Endodermal cell (in vitro differentiated cells): ENCODE data around the gene BCL7A. TPM values are rescaled to one million over a fixed set of nuclear protein-coding genes. Genes with fewer than 3 reads are reported as not detected.
A peak's percentile ranks its signal among the peaks of the same experiment; 100 is the strongest.

Source experiments
- DNase-seq: peaks from one replicate; pipeline ENCODE4 v3.0.0-alpha.2; 2017
- H3K27ac ChIP-seq: 2 replicates; pipeline ENCODE4 v1.5.1; 2013; ENCODE audit warnings: mild to moderate bottlenecking, low read depth, low read length, moderate library complexity
- H3K27me3 ChIP-seq: 2 replicates; pipeline ENCODE4 v1.6.1; 2013; ENCODE audit warnings: mild to moderate bottlenecking, low read length, moderate library complexity; ENCODE audit not compliant: insufficient read depth, control insufficient read depth, poor library complexity, severe bottlenecking
- H3K36me3 ChIP-seq: 2 replicates; pipeline ENCODE4 v1.7.0; 2013; ENCODE audit warnings: mild to moderate bottlenecking, low read length, moderate library complexity; ENCODE audit not compliant: control insufficient read depth, insufficient read depth
- H3K4me1 ChIP-seq: one replicate; pipeline ENCODE4 v1.7.0; 2013; ENCODE audit warnings: low read length; ENCODE audit not compliant: control insufficient read depth, insufficient read depth
- H3K4me3 ChIP-seq: 2 replicates; pipeline ENCODE4 v1.5.1; 2013; ENCODE audit warnings: mild to moderate bottlenecking, low read length, moderate library complexity
- H3K9ac ChIP-seq: 2 replicates; pipeline ENCODE4 v1.6.1; 2013; ENCODE audit warnings: mild to moderate bottlenecking, low read length, moderate library complexity; ENCODE audit not compliant: poor library complexity, severe bottlenecking; ENCODE audit errors: extremely low read depth
- H3K9me3 ChIP-seq: 2 replicates; pipeline ENCODE4 v1.6.1; 2013; ENCODE audit warnings: mild to moderate bottlenecking, low read length, moderate library complexity; ENCODE audit not compliant: control insufficient read depth
- H3K27ac Mint-ChIP-seq: 2 replicates; pipeline ENCODE4 v1.8.0; 2020; ENCODE audit warnings: mixed read lengths
- H3K27me3 Mint-ChIP-seq: 2 replicates; pipeline ENCODE4 v1.8.0; 2021; ENCODE audit warnings: mild to moderate bottlenecking, mixed read lengths; ENCODE audit not compliant: insufficient read depth
- H3K36me3 Mint-ChIP-seq: 2 replicates; pipeline ENCODE4 v1.8.0; 2020; ENCODE audit warnings: low read depth, mixed read lengths
- H3K4me1 Mint-ChIP-seq: 2 replicates; pipeline ENCODE4 v1.8.0; 2020; ENCODE audit warnings: mixed read lengths
- H3K4me3 Mint-ChIP-seq: 2 replicates; pipeline ENCODE4 v1.8.0; 2020; ENCODE audit warnings: mild to moderate bottlenecking, moderate library complexity, mixed read lengths
- H3K9me3 Mint-ChIP-seq: 2 replicates; pipeline ENCODE4 v1.8.0; 2020; ENCODE audit warnings: mild to moderate bottlenecking, mixed read lengths
- CTCF ChIP-seq: fragments of 200-600 bp; sonication (generic); conservative IDR thresholded peaks from 2 replicates; pipeline ENCODE4 v1.5.0; 2021; ENCODE audit warnings: antibody characterized with exemption, mild to moderate bottlenecking
- WGBS, 2 experiments: methylation state at CpG; one replicate each; pipeline versions ENCODE4 v1.1.5 to v1.1.7; 2013; ENCODE audit warnings: missing lambda C conversion rate in 2 of 2, mixed read lengths in 1 of 2; ENCODE audit not compliant: insufficient coverage in 1 of 2, insufficient read length in 1 of 2; 5-methylcytosine and 5-hydroxymethylcytosine counted together
- total RNA-seq, 2 donors: library from RNA; stranded (reverse); fragmentation: NEBNext Ultra II Directional in 1 of 2; extraction: Animal tissue kit (Norgen Biotek cat#: 25700) in 1 of 2; gene quantifications; 2 replicates in 1 of 2; 3 replicates in 1 of 2; pipeline ENCODE4 v1.2.1, GENCODE V29; 2021

The BCL7A gene
- total RNA-seq, 2 donors from 2014 or later: 22.3 to 28.9 TPM

DNA sequence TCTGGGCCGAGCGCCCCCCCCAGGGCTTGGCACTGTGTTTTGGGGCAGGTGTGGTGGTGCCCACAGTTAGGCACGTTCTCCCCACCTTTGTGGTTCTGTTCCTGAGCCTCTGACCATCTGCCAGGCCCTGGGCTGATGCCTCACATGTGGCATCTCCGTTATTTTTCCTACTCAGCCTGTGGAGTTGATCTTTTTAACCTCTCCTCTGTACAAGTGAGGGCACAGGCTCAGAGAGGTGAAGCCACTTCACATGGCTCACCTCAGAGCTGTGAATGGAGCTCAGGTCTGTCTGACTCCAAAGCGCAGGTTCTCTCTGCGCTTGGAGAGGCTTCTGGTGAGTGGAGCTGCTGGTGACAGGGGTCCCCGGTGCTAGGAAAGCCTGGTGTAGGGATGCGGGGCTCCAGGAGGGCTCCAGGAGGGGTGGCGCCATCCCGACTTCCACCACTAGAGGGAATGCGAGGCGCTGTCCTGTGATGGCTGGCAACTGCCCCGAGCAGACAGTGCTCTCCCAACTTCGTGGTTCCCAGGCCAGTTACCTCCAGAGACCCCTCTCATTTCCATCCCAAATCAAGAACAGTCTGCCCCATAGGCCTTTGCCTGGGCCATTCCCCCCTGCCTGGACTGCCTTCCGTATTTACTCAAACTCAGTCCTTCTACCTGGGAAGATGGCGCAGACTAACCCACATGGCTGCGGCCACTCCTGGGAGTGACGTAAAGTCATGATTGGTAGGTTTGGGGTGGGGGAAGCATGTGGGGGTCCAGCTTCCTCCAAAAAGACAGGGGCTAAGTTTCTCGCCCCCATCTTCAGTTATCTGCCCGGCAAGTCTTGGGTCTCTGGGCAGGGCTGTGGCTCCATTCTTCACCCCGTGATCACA lies 9.9 kb downstream of the BCL7A start:
- no peak overlapping the region for H3K4me3 Mint-ChIP-seq

GRCh38 chr12:122032580-122032979 lies 10.9 kb downstream of the BCL7A start:
- no peaks in the 10 kb centered on the region for H3K27me3 ChIP-seq
- no peak overlapping the region for H3K4me3 ChIP-seq
- H3K27me3 Mint-ChIP-seq: no peaks in the 10 kb centered on the region
- DNase-seq: no peak
- peaks cover 28% of the 10 kb centered on the region for H3K36me3 Mint-ChIP-seq
- no peak overlapping the region for H3K27ac Mint-ChIP-seq
- peaks cover 24% of the 10 kb centered on the region for H3K36me3 ChIP-seq
- peaks cover 2% of the 10 kb centered on the region for H3K4me1 Mint-ChIP-seq
- 92 to 93% methylated on average over 7 to 11 of the region's 11 CpGs for WGBS, 2 experiments
- no peak overlapping the region for H3K27ac ChIP-seq
- H3K9ac ChIP-seq: no peak overlapping the region
- no peaks in the 10 kb centered on the region for H3K9me3 Mint-ChIP-seq
- no peaks in the 10 kb centered on the region for H3K9me3 ChIP-seq
- no peak overlapping the region for H3K4me3 Mint-ChIP-seq
- TF ChIP-seq CTCF: no peak
- no peaks in the 10 kb centered on the region for H3K4me1 ChIP-seq

More for the DNA sequence above, 9.9 kb downstream of the BCL7A start:
- H3K36me3 Mint-ChIP-seq: peaks cover 21% of the 10 kb centered on the region
- Histone ChIP-seq H3K27ac (no peak overlapping the region), H3K36me3 (peaks cover 19% of the 10 kb centered on the region), H3K9ac (no peak overlapping the region), H3K27me3 (no peaks in the 10 kb centered on the region), H3K4me3 (no peak overlapping the region), H3K4me1 (no peaks in the 10 kb centered on the region), H3K9me3 (no peaks in the 10 kb centered on the region)
- no peaks in the 10 kb centered on the region for H3K9me3 Mint-ChIP-seq
- 74 to 86% methylated on average over 13 to 20 of the region's 21 CpGs for WGBS, 2 experiments
- peak; percentile 96 for DNase-seq
- H3K27me3 Mint-ChIP-seq: no peaks in the 10 kb centered on the region
- peak; percentile 92 for TF ChIP-seq CTCF
- H3K27ac Mint-ChIP-seq: peak overlapping the region; percentile 16
- H3K4me1 Mint-ChIP-seq: peaks cover 2% of the 10 kb centered on the region

- DNase-seq: no peak
- Mint-ChIP-seq H3K36me3 (peaks cover 38% of the 10 kb centered on the region), H3K27ac (peak overlapping the region; percentile 11), H3K27me3 (no peaks in the 10 kb centered on the region), H3K9me3 (no peaks in the 10 kb centered on the region), H3K4me3 (no peak overlapping the region), H3K4me1 (no peaks in the 10 kb centered on the region)
- Histone ChIP-seq H3K36me3 (peaks cover 36% of the 10 kb centered on the region), H3K4me3 (no peak overlapping the region), H3K9me3 (no peaks in the 10 kb centered on the region), H3K27me3 (no peaks in the 10 kb centered on the region), H3K4me1 (no peaks in the 10 kb centered on the region), H3K27ac (no peak overlapping the region), H3K9ac (no peak overlapping the region)
- TF ChIP-seq CTCF: no peak
- WGBS, 2 experiments: 96 to 100% methylated on average over 2 to 8 of the region's 8 CpGs
Measured at GRCh38 chr12:122035292-122035691, 13.6 kb downstream of the BCL7A start.
